NCI-H2196 (cell line): ENCODE results near the gene IFNL3.

Experiments used
- DNase-seq: peaks from one replicate; lab custom pipeline; 2025; ENCODE audit not compliant: unreplicated experiment; lab: John Stamatoyannopoulos, UW

IFNL3 gene

GRCh38 chr19:39194832-39195542 is 49.8 kb downstream of the IFNL3 start:
- no peak for DNase-seq

- no peak for DNase-seq
These were observed 51.0 kb downstream of the IFNL3 start for GRCh38 chr19:39193803-39194202.
